Hepatocyte (in vitro differentiated cells): ENCODE measurements around the gene ITGB8. TPM values are rescaled to one million over a fixed set of nuclear protein-coding genes. Genes with fewer than 3 reads are reported as not detected.

ENCODE experiments used
- DNase-seq: peaks from one replicate; pipeline ENCODE4 v3.0.0-alpha.2; 2016; ENCODE audit warnings: low spot score
- H2AFZ ChIP-seq: fragments of 200-600 bp; sonication (generic); 2 replicates; pipeline ENCODE4 v1.6.0; 2016; ENCODE audit warnings: antibody characterized with exemption, mild to moderate bottlenecking
- H3K27ac ChIP-seq: fragments of 200-600 bp; sonication (generic); 2 replicates; pipeline ENCODE4 v1.5.1; 2016; ENCODE audit warnings: mild to moderate bottlenecking
- H3K27me3 ChIP-seq: fragments of 200-600 bp; sonication (generic); 2 replicates; pipeline ENCODE4 v1.6.1; 2016
- H3K36me3 ChIP-seq: fragments of 200-600 bp; sonication (generic); replicated peaks from 2 replicates; pipeline ENCODE4 v1.5.1; 2016; ENCODE audit warnings: low read depth; ENCODE audit not compliant: insufficient read depth
- H3K4me1 ChIP-seq: fragments of 200-600 bp; sonication (generic); 2 replicates; pipeline ENCODE4 v1.5.1; 2016; ENCODE audit warnings: mild to moderate bottlenecking, moderate library complexity; ENCODE audit not compliant: insufficient read depth
- H3K4me2 ChIP-seq: fragments of 200-600 bp; sonication (generic); 2 replicates; pipeline ENCODE4 v1.6.0; 2016
- H3K4me3 ChIP-seq: fragments of 200-600 bp; sonication (generic); 2 replicates; pipeline ENCODE4 v1.5.1; 2016; ENCODE audit warnings: mild to moderate bottlenecking
- H3K79me2 ChIP-seq: fragments of 200-600 bp; sonication (generic); 2 replicates; pipeline ENCODE4 v1.6.0; 2017; ENCODE audit warnings: mild to moderate bottlenecking
- H3K9me2 ChIP-seq: fragments of 200-600 bp; sonication (generic); replicated peaks from 2 replicates; pipeline ENCODE4 v1.6.0; 2017; ENCODE audit warnings: mild to moderate bottlenecking; ENCODE audit not compliant: insufficient read depth
- H3K9me3 ChIP-seq: fragments of 200-600 bp; sonication (generic); 2 replicates; pipeline ENCODE4 v1.5.1; 2016; ENCODE audit warnings: low read depth, mild to moderate bottlenecking
- H4K20me1 ChIP-seq: fragments of 200-600 bp; sonication (generic); 2 replicates; pipeline ENCODE4 v1.6.0; 2016; ENCODE audit warnings: mild to moderate bottlenecking; ENCODE audit not compliant: insufficient read depth, poor library complexity, severe bottlenecking
- CTCF ChIP-seq: fragments of 200-600 bp; sonication (generic); IDR thresholded peaks from 2 replicates; pipeline ENCODE4 v1.5.1; 2016; ENCODE audit warnings: antibody characterized with exemption, mild to moderate bottlenecking; ENCODE audit not compliant: poor library complexity
- EZH2 ChIP-seq: fragments of 200-600 bp; sonication (generic); IDR thresholded peaks from 2 replicates; pipeline ENCODE4 v1.6.1; 2016; ENCODE audit warnings: antibody characterized with exemption, mild to moderate bottlenecking, borderline replicate concordance
- EZH2phosphoT487 ChIP-seq: fragments of 200-600 bp; sonication (generic); IDR thresholded peaks from one replicate; pipeline ENCODE4 v1.6.1; 2018; ENCODE audit warnings: antibody characterized with exemption, mild to moderate bottlenecking, low read depth, moderate library complexity; ENCODE audit not compliant: unreplicated experiment, severe bottlenecking
- WGBS: methylation state at CpG from one replicate; pipeline ENCODE4 v1.1.6; 2016; ENCODE audit warnings: low lambda C conversion rate; ENCODE audit errors: missing lambda C conversion rate; 5-methylcytosine and 5-hydroxymethylcytosine counted together
- polyA plus RNA-seq: library from polyadenylated mRNA; unstranded; fragments of >200 nt; fragmentation: Nextera tagmentation; extraction: Ambion mirVana; gene quantifications from 2 replicates; pipeline ENCODE4 v1.2.1, GENCODE V29; 2016
- total RNA-seq: library from RNA; depleted of rRNA; stranded (reverse); fragments of >200 nt; gene quantifications from 2 replicates; pipeline ENCODE4 v1.2.3, GENCODE V29; 2014

The ITGB8 gene
- total and polyA plus RNA-seq, 2 experiments from 2014 or later, result 7.2 to 37.0 TPM

- no peak for TF ChIP-seq CTCF
- TF ChIP-seq EZH2phosphoT487, result no peak
- TF ChIP-seq EZH2, result no peak
- no peaks in the 10 kb centered on the region for H3K9me2 ChIP-seq
- 91% methylated on average over 6 of the region's 6 CpGs for WGBS
- no peak for DNase-seq
- H3K4me3 ChIP-seq, result no peak overlapping the region
- no peaks in the 10 kb centered on the region for H3K9me3 ChIP-seq
- H3K27ac ChIP-seq, result no peak overlapping the region
- no peaks in the 10 kb centered on the region for H3K27me3 ChIP-seq
- no peaks in the 10 kb centered on the region for H3K79me2 ChIP-seq
- no peak overlapping the region for H2AFZ ChIP-seq
- peaks cover 18% of the 10 kb centered on the region for H3K4me1 ChIP-seq
- H4K20me1 ChIP-seq, result no peaks in the 10 kb centered on the region
- no peaks in the 10 kb centered on the region for H3K36me3 ChIP-seq
- no peak overlapping the region for H3K4me2 ChIP-seq
These were observed 73.6 kb downstream of the ITGB8 start for GRCh38 chr7:20404320-20404719.

GRCh38 chr7:20407585-20408466 lies 77.1 kb downstream of the ITGB8 start:
- Histone ChIP-seq H3K27me3 (no peaks in the 10 kb centered on the region), H3K4me1 (peaks cover 18% of the 10 kb centered on the region), H3K4me3 (no peak overlapping the region), H3K4me2 (peak overlapping the region; percentile 30), H3K9me3 (no peaks in the 10 kb centered on the region), H2AFZ (no peak overlapping the region), H3K79me2 (no peaks in the 10 kb centered on the region), H3K9me2 (no peaks in the 10 kb centered on the region), H3K36me3 (no peaks in the 10 kb centered on the region), H4K20me1 (no peaks in the 10 kb centered on the region), H3K27ac (peak overlapping the region; percentile 3)
- DNase-seq, result no peak
- TF ChIP-seq CTCF (no peak), EZH2phosphoT487 (no peak), EZH2 (no peak)
- WGBS, result 60% methylated on average over 5 of the region's 5 CpGs

- Histone ChIP-seq H3K27me3 (no peaks in the 10 kb centered on the region), H3K9me2 (no peaks in the 10 kb centered on the region), H2AFZ (no peak overlapping the region), H4K20me1 (no peaks in the 10 kb centered on the region), H3K9me3 (no peaks in the 10 kb centered on the region), H3K4me1 (peaks cover 18% of the 10 kb centered on the region), H3K27ac (peak overlapping the region; percentile 3), H3K4me2 (peak overlapping the region; percentile 30), H3K36me3 (no peaks in the 10 kb centered on the region), H3K4me3 (no peak overlapping the region), H3K79me2 (no peaks in the 10 kb centered on the region)
- WGBS, result 98% methylated on average over 2 of the region's 2 CpGs
- TF ChIP-seq CTCF (no peak), EZH2phosphoT487 (no peak), EZH2 (no peak)
- no peak for DNase-seq
These were observed 77.7 kb downstream of the ITGB8 start for GRCh38 chr7:20408467-20408826.
